H9 (cell line): Measurements from ENCODE around the gene ADGRG2. TPM values are rescaled to one million over a fixed set of nuclear protein-coding genes. Genes with fewer than 3 reads are reported as not detected.

Experiments
- DNase-seq: peaks from one replicate; pipeline ENCODE4 v3.0.0-alpha.2; 2017
- H2AFZ ChIP-seq: one replicate; pipeline ENCODE4 v1.6.1; 2013; ENCODE audit warnings: mild to moderate bottlenecking, low read length, control low read depth, moderate library complexity
- H2AK5ac ChIP-seq: 2 replicates; pipeline ENCODE4 v1.6.1; 2013; ENCODE audit warnings: low read length, control low read depth, mixed read lengths; ENCODE audit not compliant: insufficient read length
- H2BK120ac ChIP-seq: one replicate; pipeline ENCODE4 v1.6.1; 2013; ENCODE audit warnings: low read depth, mild to moderate bottlenecking, low read length, control low read depth, inconsistent platforms; ENCODE audit not compliant: poor library complexity, severe bottlenecking
- H2BK12ac ChIP-seq: 2 replicates; pipeline ENCODE4 v1.6.1; 2013; ENCODE audit warnings: low read length, control low read depth, mixed read lengths, low read depth; ENCODE audit not compliant: insufficient read length
- H2BK15ac ChIP-seq: 2 replicates; pipeline ENCODE4 v1.6.1; 2013; ENCODE audit warnings: low read depth, low read length, control low read depth
- H2BK20ac ChIP-seq: one replicate; pipeline ENCODE4 v1.6.1; 2013; ENCODE audit warnings: low read depth, mild to moderate bottlenecking, low read length, control low read depth, inconsistent platforms; ENCODE audit not compliant: poor library complexity, severe bottlenecking
- H2BK5ac ChIP-seq: 2 replicates; pipeline ENCODE4 v1.6.1; 2013; ENCODE audit warnings: low read length, control low read depth, mixed read lengths; ENCODE audit not compliant: insufficient read length
- H3K14ac ChIP-seq: 2 replicates; pipeline ENCODE4 v1.6.1; 2013; ENCODE audit warnings: low read length, control low read depth; ENCODE audit not compliant: insufficient read depth
- H3K18ac ChIP-seq: 2 replicates; pipeline ENCODE4 v1.6.1; 2013; ENCODE audit warnings: low read depth, mild to moderate bottlenecking, mixed read lengths, low read length, control low read depth; ENCODE audit not compliant: insufficient read length
- H3K23ac ChIP-seq: 2 replicates; pipeline ENCODE4 v1.6.1; 2013; ENCODE audit warnings: low read length, control low read depth, mixed read lengths, low read depth; ENCODE audit not compliant: insufficient read length
- H3K23me2 ChIP-seq: 2 replicates; pipeline ENCODE4 v1.6.1; 2013; ENCODE audit warnings: low read depth, mild to moderate bottlenecking, mixed read lengths, low read length, control low read depth; ENCODE audit not compliant: insufficient read length, poor library complexity, severe bottlenecking
- H3K27ac ChIP-seq: 2 replicates; pipeline ENCODE4 v1.5.1; 2013; ENCODE audit warnings: low read length, control low read depth, mixed read lengths, low read depth; ENCODE audit not compliant: insufficient read length
- H3K27me3 ChIP-seq: 2 replicates; pipeline ENCODE4 v1.6.1; 2013; ENCODE audit warnings: low read length, control low read depth, inconsistent platforms; ENCODE audit not compliant: insufficient read depth
- H3K4ac ChIP-seq: 2 replicates; pipeline ENCODE4 v1.6.1; 2013; ENCODE audit warnings: low read depth, mild to moderate bottlenecking, control low read depth, inconsistent platforms, low read length, moderate library complexity
- H3K4me1 ChIP-seq: 2 replicates; pipeline ENCODE4 v1.6.1; 2013; ENCODE audit warnings: low read length, control low read depth, inconsistent platforms; ENCODE audit not compliant: insufficient read depth
- H3K4me2 ChIP-seq: 2 replicates; pipeline ENCODE4 v1.6.1; 2013; ENCODE audit warnings: low read length, control low read depth, mixed read lengths; ENCODE audit not compliant: insufficient read length, insufficient read depth
- H3K56ac ChIP-seq: 2 replicates; pipeline ENCODE4 v1.6.1; 2013; ENCODE audit warnings: low read depth, mild to moderate bottlenecking, mixed read lengths, low read length, control low read depth; ENCODE audit not compliant: insufficient read length
- H3K79me1 ChIP-seq: 2 replicates; pipeline ENCODE4 v1.6.1; 2013; ENCODE audit warnings: low read depth, mild to moderate bottlenecking, moderate library complexity, low read length, control low read depth, inconsistent platforms; ENCODE audit not compliant: insufficient read depth, poor library complexity, severe bottlenecking
- H3K79me2 ChIP-seq: 2 replicates; pipeline ENCODE4 v1.6.1; 2013; ENCODE audit warnings: low read length, control low read depth, inconsistent platforms; ENCODE audit not compliant: insufficient read depth
- H3K9ac ChIP-seq: 2 replicates; pipeline ENCODE4 v1.6.1; 2013; ENCODE audit warnings: low read length, control low read depth, mixed read lengths; ENCODE audit not compliant: insufficient read length; ENCODE audit errors: extremely low read depth
- H3K9me3 ChIP-seq: one replicate; pipeline ENCODE4 v1.6.1; 2013; ENCODE audit warnings: low read depth, low read length, inconsistent platforms; ENCODE audit not compliant: control insufficient read depth
- H3T11ph ChIP-seq: one replicate; pipeline ENCODE4 v1.6.1; 2013; ENCODE audit warnings: mild to moderate bottlenecking, low read length, control low read depth, inconsistent platforms
- H4K20me1 ChIP-seq: one replicate; pipeline ENCODE4 v1.6.1; 2013; ENCODE audit not compliant: control insufficient read depth, insufficient read length, insufficient read depth
- H4K5ac ChIP-seq: 2 replicates; pipeline ENCODE4 v1.6.1; 2013; ENCODE audit warnings: low read depth, mild to moderate bottlenecking, mixed read lengths, low read length, control low read depth; ENCODE audit not compliant: insufficient read length
- H4K8ac ChIP-seq: replicated peaks from 2 replicates; pipeline ENCODE4 v1.6.1; 2013; ENCODE audit warnings: low read length, control low read depth, mixed read lengths, low read depth; ENCODE audit not compliant: insufficient read length
- H4K91ac ChIP-seq: 2 replicates; pipeline ENCODE4 v1.6.1; 2013; ENCODE audit warnings: low read depth, mild to moderate bottlenecking, moderate library complexity, mixed read lengths, low read length, control low read depth; ENCODE audit not compliant: insufficient read length
- H3K27ac Mint-ChIP-seq, 3 experiments: 2 replicates in 2 of 3; 3 replicates in 1 of 3; pipeline ENCODE4 v1.8.0; 2020 to 2021; ENCODE audit warnings: mixed read lengths in 3 of 3, mild to moderate bottlenecking in 1 of 3, moderate library complexity in 1 of 3
- H3K27me3 Mint-ChIP-seq: 2 replicates; pipeline ENCODE4 v1.8.0; 2021; ENCODE audit warnings: low read depth, mild to moderate bottlenecking, moderate library complexity, mixed read lengths
- H3K36me3 Mint-ChIP-seq, 3 experiments: 2 replicates in 2 of 3; 3 replicates in 1 of 3; pipeline ENCODE4 v1.8.0; 2020 to 2021; ENCODE audit warnings: low read depth in 3 of 3, mixed read lengths in 3 of 3; ENCODE audit not compliant: insufficient read depth in 1 of 3
- H3K4me1 Mint-ChIP-seq, 2 experiments: 2 replicates each; pipeline ENCODE4 v1.8.0; 2020; ENCODE audit warnings: mixed read lengths in 2 of 2
- H3K4me3 Mint-ChIP-seq, 2 experiments: 2 replicates in 1 of 2; 3 replicates in 1 of 2; pipeline ENCODE4 v1.8.0; 2020 to 2021; ENCODE audit warnings: mild to moderate bottlenecking in 2 of 2, mixed read lengths in 2 of 2, moderate library complexity in 1 of 2
- H3K9me3 Mint-ChIP-seq, 2 experiments: 2 replicates in 1 of 2; 3 replicates in 1 of 2; pipeline ENCODE4 v1.8.0; 2020; ENCODE audit warnings: mild to moderate bottlenecking in 2 of 2, mixed read lengths in 2 of 2, moderate library complexity in 1 of 2
- WGBS: extraction: QIAGEN DNeasy Blood & Tissue Kit; methylation state at CpG from one replicate; pipeline ENCODE4 v1.1.7; 2013; ENCODE audit warnings: missing lambda C conversion rate, low lambda C conversion rate, mixed read lengths; ENCODE audit not compliant: insufficient read length; ENCODE audit errors: extremely low coverage; 5-methylcytosine and 5-hydroxymethylcytosine counted together
- total RNA-seq: library from RNA; stranded (reverse); gene quantifications from 2 replicates; pipeline ENCODE4 v1.2.1, GENCODE V29; 2021
- TF ChIP-seq, protein P1 (sequence below): fragments of 200-600 bp; sonication (generic); conservative IDR thresholded peaks from 3 replicates; pipeline ENCODE4 v1.8.0; 2021; ENCODE audit warnings: antibody characterized with exemption, mild to moderate bottlenecking

ADGRG2 gene
- total RNA-seq, 1 experiment from 2014 or later = 6.8 TPM

DNA sequence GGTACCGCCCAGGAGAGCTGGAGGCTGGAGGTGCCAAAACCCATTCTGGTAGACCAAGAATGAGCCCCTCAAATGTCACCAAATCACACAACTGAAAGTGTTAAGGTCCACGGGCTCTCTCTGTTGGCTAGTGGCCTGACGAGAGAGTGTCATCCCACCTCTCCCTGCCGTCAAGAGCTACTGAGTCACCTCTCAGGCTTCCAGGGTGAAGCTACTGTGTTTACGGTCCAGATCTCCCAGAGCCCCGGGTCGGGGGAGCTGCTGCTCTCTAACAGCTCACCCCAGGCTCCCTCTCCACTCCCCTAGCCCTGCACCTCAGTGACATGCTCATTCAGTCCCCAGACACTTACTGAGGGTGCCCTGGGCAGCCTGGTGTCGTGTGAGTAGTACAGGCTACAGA, 59.2 kb downstream of the ADGRG2 start:
- Histone ChIP-seq H3K4me2 (no peak overlapping the region), H2BK120ac (no peak overlapping the region), H3K9ac (no peak overlapping the region), H3K4me1 (no peaks in the 10 kb centered on the region; the same call in 1 of the 2 replicates), H3K14ac (no peak overlapping the region), H3K27ac (no peak overlapping the region), H2AK5ac (no peak overlapping the region), H2BK12ac (no peak overlapping the region), H3K56ac (no peak overlapping the region), H3K18ac (no peak overlapping the region), H2AFZ (no peak overlapping the region), H4K8ac (no peak overlapping the region), H4K20me1 (no peaks in the 10 kb centered on the region), H3K23ac (no peak overlapping the region), H4K5ac (no peak overlapping the region), H3K79me2 (no peaks in the 10 kb centered on the region), H3K79me1 (no peaks in the 10 kb centered on the region), H3T11ph (no peak overlapping the region), H2BK20ac (no peak overlapping the region), H4K91ac (no peak overlapping the region), H3K4ac (no peak overlapping the region), H2BK5ac (no peak overlapping the region), H2BK15ac (no peak overlapping the region), H3K23me2 (no peaks in the 10 kb centered on the region), H3K27me3 (no peaks in the 10 kb centered on the region), H3K9me3 (no peaks in the 10 kb centered on the region)
- no peak for DNase-seq
- Mint-ChIP-seq H3K9me3 (peaks cover 57 to 67% of the 10 kb centered on the region in 2 experiments), H3K4me1 (peaks cover 2 to 7% of the 10 kb centered on the region in 2 experiments; a peak in 2 of 4 replicates), H3K4me3 (no peak overlapping the region), H3K27ac (no peak overlapping the region), H3K27me3 (no peaks in the 10 kb centered on the region), H3K36me3 (peaks cover 6 to 16% (median 11%) of the 10 kb centered on the region in 3 experiments)
- WGBS = no CpG with 5 or more reads among the region's 8 CpGs
- TF ChIP-seq, protein P1, sequence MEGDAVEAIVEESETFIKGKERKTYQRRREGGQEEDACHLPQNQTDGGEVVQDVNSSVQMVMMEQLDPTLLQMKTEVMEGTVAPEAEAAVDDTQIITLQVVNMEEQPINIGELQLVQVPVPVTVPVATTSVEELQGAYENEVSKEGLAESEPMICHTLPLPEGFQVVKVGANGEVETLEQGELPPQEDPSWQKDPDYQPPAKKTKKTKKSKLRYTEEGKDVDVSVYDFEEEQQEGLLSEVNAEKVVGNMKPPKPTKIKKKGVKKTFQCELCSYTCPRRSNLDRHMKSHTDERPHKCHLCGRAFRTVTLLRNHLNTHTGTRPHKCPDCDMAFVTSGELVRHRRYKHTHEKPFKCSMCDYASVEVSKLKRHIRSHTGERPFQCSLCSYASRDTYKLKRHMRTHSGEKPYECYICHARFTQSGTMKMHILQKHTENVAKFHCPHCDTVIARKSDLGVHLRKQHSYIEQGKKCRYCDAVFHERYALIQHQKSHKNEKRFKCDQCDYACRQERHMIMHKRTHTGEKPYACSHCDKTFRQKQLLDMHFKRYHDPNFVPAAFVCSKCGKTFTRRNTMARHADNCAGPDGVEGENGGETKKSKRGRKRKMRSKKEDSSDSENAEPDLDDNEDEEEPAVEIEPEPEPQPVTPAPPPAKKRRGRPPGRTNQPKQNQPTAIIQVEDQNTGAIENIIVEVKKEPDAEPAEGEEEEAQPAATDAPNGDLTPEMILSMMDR = no peak
